ENCODE results near the gene PALS1. TPM values are rescaled to one million over a fixed set of nuclear protein-coding genes. Genes with fewer than 3 reads are reported as not detected.
A peak's percentile ranks its signal among the peaks of the same experiment; 100 is the strongest.

PALS1 gene
- polyA plus RNA-seq = 1 to 10 TPM; 6.9 to 9.0 TPM

DNA sequence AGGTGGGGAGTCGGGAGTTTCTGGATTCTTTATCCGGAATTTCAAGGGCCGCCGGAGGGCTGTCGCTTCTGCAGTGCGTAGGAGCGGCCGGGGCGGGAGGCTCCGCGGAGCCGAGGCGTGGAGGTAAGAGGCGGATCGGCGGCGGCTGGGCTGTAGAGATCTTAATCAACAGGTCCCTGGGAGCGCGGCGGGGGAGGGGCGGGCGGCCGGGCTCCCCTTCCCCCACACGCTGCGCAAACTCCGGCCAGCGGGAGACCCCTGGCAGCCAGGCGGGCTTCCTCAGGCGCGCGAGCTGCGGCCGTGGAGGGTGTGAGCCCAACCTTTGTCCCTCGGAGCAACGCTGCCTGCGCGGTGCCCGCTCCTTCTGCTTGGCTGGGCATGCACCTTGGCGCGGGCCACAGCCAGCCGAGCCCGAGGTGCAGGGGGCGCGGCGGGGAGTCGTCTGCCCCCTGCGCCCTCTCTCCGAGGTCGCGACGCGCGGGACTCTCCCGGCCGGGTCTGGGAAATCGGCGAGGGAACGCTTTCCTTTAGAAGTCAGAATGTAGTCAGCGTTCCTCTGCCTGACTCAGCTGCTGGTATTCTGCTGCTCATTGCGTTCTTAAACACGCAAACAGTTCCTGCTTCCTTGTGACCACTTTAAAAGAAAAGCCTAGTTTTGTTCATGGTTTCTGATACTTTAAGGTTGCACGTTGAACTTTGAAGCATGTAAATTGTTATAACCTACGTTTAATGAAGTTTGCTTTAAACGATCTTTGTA lies at the start of gene PALS1:
Gene PALS1, plus strand, starts transcription at position 25 of the 757 bp plus-strand sequence. CDS start 37,736 bp downstream, outside the sequence.
- H3K9me3 ChIP-seq (ENCODE audit: control insufficient read depth in 2 of 2, insufficient read depth in 1 of 2, low read depth in 1 of 2, low read length in 1 of 2) = no peaks in the 10 kb centered on the region
- H3K36me3 ChIP-seq (ENCODE audit: control insufficient read depth in 2 of 2, insufficient read depth in 2 of 2, low read length in 1 of 2) = no peaks in the 10 kb centered on the region
- peaks cover 0 to 3% of the 10 kb centered on the region in 2 donors for H3K4me1 ChIP-seq (ENCODE audit: control insufficient read depth in 2 of 2, insufficient read depth in 2 of 2, low read length in 1 of 2)
- 0% methylated on average over 58 to 64 of the region's 64 CpGs for WGBS, 2 donors
- peak within 1 kb of the TSS; percentile 100 for H3K27ac ChIP-seq (ENCODE audit: low read depth in 2 of 2, low read length in 1 of 2)
- peak within 1 kb of the TSS; percentile 92 to 96 for H3K4me3 ChIP-seq (ENCODE audit: low read depth in 1 of 2, low read length in 2 of 2)
- H3K27me3 ChIP-seq (ENCODE audit: control insufficient read depth in 1 of 2, insufficient read depth in 2 of 2, low read length in 2 of 2) = no peaks in the 10 kb centered on the region

DNA sequence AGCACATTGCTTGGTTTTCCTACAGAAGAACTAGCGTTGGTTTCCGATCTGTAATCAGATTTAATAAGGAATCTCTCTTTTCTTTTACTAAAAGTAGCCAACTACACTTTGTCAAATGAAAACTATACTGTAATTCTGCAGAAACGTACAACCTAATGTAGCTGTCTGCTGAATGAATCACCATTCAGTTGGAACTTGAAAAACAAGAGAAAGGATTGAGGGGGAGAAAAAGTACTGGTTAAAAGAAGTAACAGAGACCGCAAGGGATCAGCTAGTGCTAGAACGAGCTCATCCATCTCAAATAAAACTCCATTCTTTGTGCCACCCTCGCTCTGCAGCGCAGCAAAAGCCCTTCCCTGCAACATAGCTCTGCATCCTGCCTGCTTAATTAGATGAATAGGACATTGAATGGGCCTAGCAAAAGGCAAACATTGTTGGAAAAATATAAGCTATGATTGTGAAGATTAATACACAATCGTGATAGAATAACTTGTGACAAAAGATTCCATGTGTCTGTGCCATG lies 49.4 kb upstream of the PALS1 start:
- H3K4me1 ChIP-seq (ENCODE audit: control insufficient read depth in 2 of 2, insufficient read depth in 2 of 2, low read length in 1 of 2) = no peaks in the 10 kb centered on the region
- H3K36me3 ChIP-seq (ENCODE audit: control insufficient read depth in 2 of 2, insufficient read depth in 2 of 2, low read length in 1 of 2) = no peaks in the 10 kb centered on the region
- 79% methylated on average over 8 of the region's 8 CpGs for WGBS, 2 donors
- no peak overlapping the region for H3K27ac ChIP-seq (ENCODE audit: low read depth in 2 of 2, low read length in 1 of 2)
- H3K27me3 ChIP-seq (ENCODE audit: control insufficient read depth in 1 of 2, insufficient read depth in 2 of 2, low read length in 2 of 2) = no peaks in the 10 kb centered on the region
- no peak overlapping the region for H3K4me3 ChIP-seq (ENCODE audit: low read depth in 1 of 2, low read length in 2 of 2)
- H3K9me3 ChIP-seq (ENCODE audit: control insufficient read depth in 2 of 2, insufficient read depth in 1 of 2, low read depth in 1 of 2, low read length in 1 of 2) = no peaks in the 10 kb centered on the region

DNA sequence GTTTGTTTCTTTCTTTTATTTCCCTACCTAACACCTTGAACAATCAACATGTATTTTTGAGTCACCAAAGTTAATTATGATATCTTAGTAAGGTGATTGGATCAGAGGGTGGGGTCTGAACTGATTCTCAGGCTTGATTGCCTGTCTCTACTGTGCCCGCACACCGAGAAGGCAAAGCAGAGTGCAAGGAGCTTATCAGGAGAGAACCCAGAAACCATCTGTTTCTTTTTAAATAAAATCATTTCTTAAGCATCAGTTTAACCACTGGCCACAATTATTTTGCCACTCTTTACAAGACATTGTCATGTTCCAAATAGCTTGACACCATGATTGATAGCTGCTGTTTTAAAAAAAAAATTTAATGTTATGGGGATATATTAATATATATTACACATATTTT lies 48.9 kb upstream of the PALS1 start:
- H3K9me3 ChIP-seq (ENCODE audit: control insufficient read depth in 2 of 2, insufficient read depth in 1 of 2, low read depth in 1 of 2, low read length in 1 of 2) = no peaks in the 10 kb centered on the region
- no peaks in the 10 kb centered on the region for H3K27me3 ChIP-seq (ENCODE audit: control insufficient read depth in 1 of 2, insufficient read depth in 2 of 2, low read length in 2 of 2)
- H3K4me1 ChIP-seq (ENCODE audit: control insufficient read depth in 2 of 2, insufficient read depth in 2 of 2, low read length in 1 of 2) = no peaks in the 10 kb centered on the region
- no peak overlapping the region for H3K4me3 ChIP-seq (ENCODE audit: low read depth in 1 of 2, low read length in 2 of 2)
- H3K36me3 ChIP-seq (ENCODE audit: control insufficient read depth in 2 of 2, insufficient read depth in 2 of 2, low read length in 1 of 2) = no peaks in the 10 kb centered on the region
- 81 to 93% methylated on average over 2 of the region's 2 CpGs for WGBS, 2 donors
- H3K27ac ChIP-seq (ENCODE audit: low read depth in 2 of 2, low read length in 1 of 2) = no peak overlapping the region

DNA sequence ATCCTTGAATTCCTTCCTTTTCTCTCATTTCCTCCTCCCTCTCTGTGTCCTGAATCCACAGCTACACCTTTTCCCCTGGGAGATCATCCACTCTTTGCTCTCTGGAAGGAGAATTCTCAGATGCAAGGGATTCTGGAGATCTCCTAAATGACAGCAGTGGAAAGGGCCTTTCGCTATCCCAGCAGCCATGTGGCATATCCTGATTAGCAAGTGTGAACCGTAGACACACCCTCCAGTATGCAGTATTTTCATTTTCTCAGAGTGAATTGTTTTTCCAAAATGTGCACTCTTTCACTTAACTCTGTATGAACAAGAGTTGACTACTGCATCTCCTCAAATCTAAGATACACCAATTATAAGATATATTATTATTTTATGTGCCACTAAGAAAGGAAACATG lies 46.0 kb upstream of the PALS1 start:
- no peak overlapping the region for H3K4me3 ChIP-seq (ENCODE audit: low read depth in 1 of 2, low read length in 2 of 2)
- no peak overlapping the region for H3K27ac ChIP-seq (ENCODE audit: low read depth in 2 of 2, low read length in 1 of 2)
- no peaks in the 10 kb centered on the region for H3K36me3 ChIP-seq (ENCODE audit: control insufficient read depth in 2 of 2, insufficient read depth in 2 of 2, low read length in 1 of 2)
- H3K27me3 ChIP-seq (ENCODE audit: control insufficient read depth in 1 of 2, insufficient read depth in 2 of 2, low read length in 2 of 2) = no peaks in the 10 kb centered on the region
- H3K4me1 ChIP-seq (ENCODE audit: control insufficient read depth in 2 of 2, insufficient read depth in 2 of 2, low read length in 1 of 2) = no peaks in the 10 kb centered on the region
- H3K9me3 ChIP-seq (ENCODE audit: control insufficient read depth in 2 of 2, insufficient read depth in 1 of 2, low read depth in 1 of 2, low read length in 1 of 2) = no peaks in the 10 kb centered on the region
- WGBS, 2 donors = 69 to 72% methylated on average over 2 of the region's 2 CpGs

DNA sequence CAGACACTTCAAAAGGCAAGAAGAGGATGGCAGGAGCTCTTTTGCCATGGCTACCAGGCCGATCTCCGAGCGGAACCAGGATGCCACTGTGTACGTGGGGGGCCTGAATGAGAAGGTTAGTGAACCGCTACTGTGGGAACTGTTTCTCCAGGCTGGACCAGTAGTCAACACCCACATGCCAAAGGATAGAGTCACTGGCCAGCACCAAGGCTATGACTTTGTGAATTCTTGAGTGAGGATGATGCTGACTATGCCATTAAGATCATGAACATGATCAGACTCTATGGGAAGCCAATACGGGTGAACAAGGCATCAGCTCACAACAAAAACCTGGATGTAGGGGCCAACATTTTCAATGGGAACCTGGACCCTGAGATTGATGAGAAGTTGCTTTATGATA lies 42.2 kb upstream of the PALS1 start:
- Histone ChIP-seq H3K9me3 (ENCODE audit: control insufficient read depth in 2 of 2, insufficient read depth in 1 of 2, low read depth in 1 of 2, low read length in 1 of 2) (no peaks in the 10 kb centered on the region), H3K27me3 (ENCODE audit: control insufficient read depth in 1 of 2, insufficient read depth in 2 of 2, low read length in 2 of 2) (no peaks in the 10 kb centered on the region), H3K27ac (ENCODE audit: low read depth in 2 of 2, low read length in 1 of 2) (no peak overlapping the region), H3K4me3 (ENCODE audit: low read depth in 1 of 2, low read length in 2 of 2) (no peak overlapping the region), H3K36me3 (ENCODE audit: control insufficient read depth in 2 of 2, insufficient read depth in 2 of 2, low read length in 1 of 2) (no peaks in the 10 kb centered on the region), H3K4me1 (ENCODE audit: control insufficient read depth in 2 of 2, insufficient read depth in 2 of 2, low read length in 1 of 2) (no peaks in the 10 kb centered on the region)
- WGBS, 2 donors = 93 to 96% methylated on average over 6 of the region's 6 CpGs

DNA sequence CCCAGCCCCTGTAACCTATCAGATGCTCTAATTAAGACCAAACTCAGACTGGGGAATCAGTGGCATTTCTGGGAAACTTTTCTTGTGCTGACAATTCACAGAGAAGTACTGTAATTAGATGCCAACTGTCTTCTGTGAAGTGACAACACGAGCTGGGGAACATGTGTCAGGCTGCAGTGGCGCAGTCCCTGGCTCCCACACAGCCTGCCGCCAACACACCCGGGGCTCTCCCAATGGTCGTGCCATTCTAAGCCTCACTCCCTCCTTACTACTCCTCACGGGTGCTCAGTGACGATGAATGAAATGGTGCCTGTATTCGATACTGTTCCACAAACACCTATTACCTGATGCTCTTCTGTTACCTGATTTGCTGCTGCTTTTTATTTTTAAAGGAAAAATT lies 33.4 kb upstream of the PALS1 start:
- Histone ChIP-seq H3K27ac (ENCODE audit: low read depth in 2 of 2, low read length in 1 of 2) (no peak overlapping the region), H3K27me3 (ENCODE audit: control insufficient read depth in 1 of 2, insufficient read depth in 2 of 2, low read length in 2 of 2) (no peaks in the 10 kb centered on the region), H3K9me3 (ENCODE audit: control insufficient read depth in 2 of 2, insufficient read depth in 1 of 2, low read depth in 1 of 2, low read length in 1 of 2) (no peaks in the 10 kb centered on the region), H3K4me3 (ENCODE audit: low read depth in 1 of 2, low read length in 2 of 2) (no peak overlapping the region), H3K36me3 (ENCODE audit: control insufficient read depth in 2 of 2, insufficient read depth in 2 of 2, low read length in 1 of 2) (no peaks in the 10 kb centered on the region), H3K4me1 (ENCODE audit: control insufficient read depth in 2 of 2, insufficient read depth in 2 of 2, low read length in 1 of 2) (no peaks in the 10 kb centered on the region)
- 86 to 87% methylated on average over 8 of the region's 8 CpGs for WGBS, 2 donors

DNA sequence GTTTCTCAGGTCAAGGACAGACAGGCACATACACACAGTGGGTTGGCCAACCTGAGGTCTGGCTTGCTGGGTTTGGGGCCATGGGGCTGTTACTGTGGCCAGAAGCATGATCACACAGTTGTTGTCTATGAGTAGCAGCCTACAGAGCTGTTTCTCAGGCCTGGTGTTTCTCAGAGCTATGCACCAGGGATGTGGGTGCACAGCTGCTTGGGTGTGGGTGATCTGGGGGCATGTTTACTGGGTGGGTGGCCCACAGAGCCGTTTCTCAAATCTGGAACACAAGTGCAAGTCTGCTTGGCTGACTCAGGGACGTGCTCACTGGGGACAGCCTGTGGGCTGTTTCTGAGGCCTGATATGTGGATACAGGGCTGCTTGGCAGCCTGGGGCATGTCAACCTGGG lies 23.1 kb upstream of the PALS1 start:
- Histone ChIP-seq H3K36me3 (ENCODE audit: control insufficient read depth in 2 of 2, insufficient read depth in 2 of 2, low read length in 1 of 2) (no peaks in the 10 kb centered on the region), H3K27ac (ENCODE audit: low read depth in 2 of 2, low read length in 1 of 2) (no peak overlapping the region), H3K4me3 (ENCODE audit: low read depth in 1 of 2, low read length in 2 of 2) (no peak overlapping the region), H3K9me3 (ENCODE audit: control insufficient read depth in 2 of 2, insufficient read depth in 1 of 2, low read depth in 1 of 2, low read length in 1 of 2) (no peaks in the 10 kb centered on the region), H3K4me1 (ENCODE audit: control insufficient read depth in 2 of 2, insufficient read depth in 2 of 2, low read length in 1 of 2) (no peaks in the 10 kb centered on the region), H3K27me3 (ENCODE audit: control insufficient read depth in 1 of 2, insufficient read depth in 2 of 2, low read length in 2 of 2) (no peaks in the 10 kb centered on the region)
- WGBS, 2 donors = 58 to 72% methylated on average over 2 of the region's 2 CpGs

DNA sequence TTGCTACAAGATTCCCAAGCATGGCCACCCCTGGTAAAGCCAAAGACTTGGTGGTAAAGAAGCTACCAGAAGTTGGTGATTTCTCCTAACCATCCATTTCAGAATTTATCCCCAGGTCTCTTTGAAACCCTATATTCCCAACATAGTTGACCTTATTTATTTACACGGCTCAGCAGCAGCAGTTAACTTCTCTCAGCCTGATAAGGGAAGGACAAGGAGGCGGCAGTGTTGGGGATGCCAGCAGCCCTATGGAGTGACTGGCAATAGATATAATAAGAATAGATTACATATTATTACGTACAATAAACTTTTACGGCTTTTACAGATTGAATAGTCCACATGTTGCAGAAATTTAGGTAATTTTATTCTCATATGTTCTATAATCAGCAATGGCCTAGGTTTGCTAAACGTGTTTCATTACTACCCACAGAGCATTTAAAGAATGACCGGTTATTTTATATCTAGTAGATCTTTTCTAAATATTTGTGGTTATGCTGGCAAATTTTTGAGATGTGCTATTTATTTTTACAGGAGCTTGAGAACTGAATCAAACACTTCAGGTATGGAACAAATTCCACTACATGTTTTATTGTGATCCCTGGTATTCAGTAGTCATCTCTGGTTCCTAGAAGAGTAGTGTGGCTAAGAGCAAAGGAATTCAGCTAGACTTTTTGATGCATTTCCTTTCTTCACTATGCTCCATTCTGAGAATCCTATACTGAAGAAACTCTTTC lies 19.8 kb upstream of the PALS1 start:
- Histone ChIP-seq H3K4me1 (ENCODE audit: control insufficient read depth in 2 of 2, insufficient read depth in 2 of 2, low read length in 1 of 2) (no peaks in the 10 kb centered on the region), H3K9me3 (ENCODE audit: control insufficient read depth in 2 of 2, insufficient read depth in 1 of 2, low read depth in 1 of 2, low read length in 1 of 2) (no peaks in the 10 kb centered on the region), H3K27ac (ENCODE audit: low read depth in 2 of 2, low read length in 1 of 2) (no peak overlapping the region), H3K4me3 (ENCODE audit: low read depth in 1 of 2, low read length in 2 of 2) (no peak overlapping the region), H3K27me3 (ENCODE audit: control insufficient read depth in 1 of 2, insufficient read depth in 2 of 2, low read length in 2 of 2) (no peaks in the 10 kb centered on the region), H3K36me3 (ENCODE audit: control insufficient read depth in 2 of 2, insufficient read depth in 2 of 2, low read length in 1 of 2) (no peaks in the 10 kb centered on the region)
- WGBS, 2 donors = 75 to 81% methylated on average over 6 of the region's 6 CpGs

DNA sequence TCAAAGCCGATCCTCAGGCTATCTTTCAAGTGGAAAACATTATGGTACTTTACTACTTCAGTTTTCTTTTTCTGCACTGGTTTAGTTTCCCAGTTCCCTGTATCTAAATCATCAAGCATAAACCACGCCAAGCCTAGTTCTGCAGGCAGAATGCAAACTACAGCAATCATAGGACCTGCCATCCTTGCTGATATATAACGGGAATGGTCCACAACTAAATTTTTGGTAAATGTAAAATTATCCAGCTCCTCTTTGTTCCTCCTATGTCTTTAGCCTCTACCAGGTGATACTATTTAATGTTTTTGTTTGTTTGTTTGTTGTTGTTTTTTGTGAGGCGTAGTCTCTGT lies 19.3 kb upstream of the PALS1 start:
- WGBS, 2 donors = 88 to 91% methylated on average over 4 of the region's 4 CpGs
- Histone ChIP-seq H3K27ac (ENCODE audit: low read depth in 2 of 2, low read length in 1 of 2) (no peak overlapping the region), H3K4me1 (ENCODE audit: control insufficient read depth in 2 of 2, insufficient read depth in 2 of 2, low read length in 1 of 2) (no peaks in the 10 kb centered on the region), H3K36me3 (ENCODE audit: control insufficient read depth in 2 of 2, insufficient read depth in 2 of 2, low read length in 1 of 2) (no peaks in the 10 kb centered on the region), H3K4me3 (ENCODE audit: low read depth in 1 of 2, low read length in 2 of 2) (no peak overlapping the region), H3K27me3 (ENCODE audit: control insufficient read depth in 1 of 2, insufficient read depth in 2 of 2, low read length in 2 of 2) (no peaks in the 10 kb centered on the region), H3K9me3 (ENCODE audit: control insufficient read depth in 2 of 2, insufficient read depth in 1 of 2, low read depth in 1 of 2, low read length in 1 of 2) (no peaks in the 10 kb centered on the region)

All from esophagus (tissue), 2 donors.